ENCODE measurements around the gene PPM1E. TPM values are rescaled to one million over a fixed set of nuclear protein-coding genes. Genes with fewer than 3 reads are reported as not detected.

PPM1E gene
- total and polyA plus RNA-seq, 7 experiments from 2014 or later, result 0.07 TPM; not detected in 6

GRCh38 chr17:58870747-58871146, 115.1 kb downstream of the PPM1E start:
- no peaks in the 10 kb centered on the region for H3K9me3 ChIP-seq (ENCODE audit: control insufficient read depth in 2 of 3, low read length in 3 of 3)
- DNase-seq, result no peak
- no peaks in the 10 kb centered on the region for H3K36me3 ChIP-seq (ENCODE audit: control insufficient read depth in 2 of 3, insufficient read depth in 3 of 3, low read length in 3 of 3)
- no peak overlapping the region for H3K27ac Mint-ChIP-seq
- no peaks in the 10 kb centered on the region for H3K27me3 ChIP-seq (ENCODE audit: control insufficient read depth in 2 of 2, insufficient read depth in 2 of 2, low read length in 2 of 2)
- no peaks in the 10 kb centered on the region for H3K4me1 Mint-ChIP-seq
- ChIA-PET POLR2A (interaction anchor here (0.6 kb wide), 1 partner anchor 312 kb away, joined by 3 read pairs; no protein-coding TSS in a partner anchor), CTCF (no interaction called here)
- peaks cover 0 to 19% (median 4%) of the 10 kb centered on the region in 5 donors for H3K27me3 Mint-ChIP-seq
- H3K36me3 Mint-ChIP-seq, result no peaks in the 10 kb centered on the region
- no peak overlapping the region for H3K27ac ChIP-seq (ENCODE audit: low read depth, low read length)
- intact Hi-C loops (cut with micrococcal nuclease), result no loop called here
- no peaks in the 10 kb centered on the region for H3K9me3 Mint-ChIP-seq
- no peak overlapping the region for H3K4me3 Mint-ChIP-seq
- ATAC-seq, result no peak
- no peaks in the 10 kb centered on the region for H3K4me1 ChIP-seq (ENCODE audit: control insufficient read depth in 2 of 2, insufficient read depth in 2 of 2, low read length in 2 of 2)
- H3K4me3 ChIP-seq (ENCODE audit: low read length), result no peak overlapping the region

- Histone ChIP-seq H3K27me3 (ENCODE audit: control insufficient read depth in 2 of 2, insufficient read depth in 2 of 2, low read length in 2 of 2) (no peaks in the 10 kb centered on the region), H3K27ac (ENCODE audit: low read depth, low read length) (no peak overlapping the region), H3K36me3 (ENCODE audit: control insufficient read depth in 2 of 3, insufficient read depth in 3 of 3, low read length in 3 of 3) (no peaks in the 10 kb centered on the region), H3K4me3 (ENCODE audit: low read length) (no peak overlapping the region), H3K9me3 (ENCODE audit: control insufficient read depth in 2 of 3, low read length in 3 of 3) (no peaks in the 10 kb centered on the region), H3K4me1 (ENCODE audit: control insufficient read depth in 2 of 2, insufficient read depth in 2 of 2, low read length in 2 of 2) (no peaks in the 10 kb centered on the region)
- DNase-seq (no peak), ATAC-seq (no peak)
- Mint-ChIP-seq H3K27me3 (peaks cover 0 to 17% (median 0%) of the 10 kb centered on the region in 5 donors), H3K4me3 (no peak overlapping the region), H3K27ac (no peak overlapping the region), H3K9me3 (no peaks in the 10 kb centered on the region), H3K4me1 (no peaks in the 10 kb centered on the region), H3K36me3 (no peaks in the 10 kb centered on the region)
- ChIA-PET POLR2A (no interaction called here), CTCF (no interaction called here)
- intact Hi-C loops (cut with micrococcal nuclease), result no loop called here
Observed at GRCh38 chr17:58873926-58874325, 118.3 kb downstream of the PPM1E start.

GRCh38 chr17:58875261-58875660, 119.6 kb downstream of the PPM1E start:
- Mint-ChIP-seq H3K27ac (no peak overlapping the region), H3K27me3 (peaks cover 0 to 10% (median 0%) of the 10 kb centered on the region in 5 donors), H3K4me1 (no peaks in the 10 kb centered on the region), H3K9me3 (no peaks in the 10 kb centered on the region), H3K36me3 (no peaks in the 10 kb centered on the region), H3K4me3 (no peak overlapping the region)
- H3K4me1 ChIP-seq (ENCODE audit: control insufficient read depth in 2 of 2, insufficient read depth in 2 of 2, low read length in 2 of 2), result no peaks in the 10 kb centered on the region
- intact Hi-C loops (cut with micrococcal nuclease), result no loop called here
- ATAC-seq (no peak), DNase-seq (no peak)
- no peak overlapping the region for H3K27ac ChIP-seq (ENCODE audit: low read depth, low read length)
- no peaks in the 10 kb centered on the region for H3K9me3 ChIP-seq (ENCODE audit: control insufficient read depth in 2 of 3, low read length in 3 of 3)
- ChIA-PET CTCF (no interaction called here), POLR2A (no interaction called here)
- H3K27me3 ChIP-seq (ENCODE audit: control insufficient read depth in 2 of 2, insufficient read depth in 2 of 2, low read length in 2 of 2), result no peaks in the 10 kb centered on the region
- no peaks in the 10 kb centered on the region for H3K36me3 ChIP-seq (ENCODE audit: control insufficient read depth in 2 of 3, insufficient read depth in 3 of 3, low read length in 3 of 3)
- H3K4me3 ChIP-seq (ENCODE audit: low read length), result no peak overlapping the region

- H3K9me3 Mint-ChIP-seq, result peaks cover 0 to 1% (median 0%) of the 10 kb centered on the region in 11 donors
- no peaks in the 10 kb centered on the region for H3K4me1 ChIP-seq (ENCODE audit: control insufficient read depth in 2 of 2, insufficient read depth in 2 of 2, low read length in 2 of 2)
- DNase-seq (no peak), ATAC-seq (no peak)
- H3K36me3 ChIP-seq (ENCODE audit: control insufficient read depth in 2 of 3, insufficient read depth in 3 of 3, low read length in 3 of 3), result no peaks in the 10 kb centered on the region
- no peak overlapping the region for H3K27ac Mint-ChIP-seq
- H3K9me3 ChIP-seq (ENCODE audit: control insufficient read depth in 2 of 3, low read length in 3 of 3), result no peaks in the 10 kb centered on the region
- intact Hi-C loops (cut with micrococcal nuclease), result no loop called here
- H3K27me3 Mint-ChIP-seq, result peaks cover 21 to 32% (median 24%) of the 10 kb centered on the region in 5 donors
- no peak overlapping the region for H3K27ac ChIP-seq (ENCODE audit: low read depth, low read length)
- H3K4me1 Mint-ChIP-seq, result no peaks in the 10 kb centered on the region
- no peak overlapping the region for H3K4me3 ChIP-seq (ENCODE audit: low read length)
- CTCF ChIA-PET, result no interaction called here
- H3K36me3 Mint-ChIP-seq, result no peaks in the 10 kb centered on the region
- H3K27me3 ChIP-seq (ENCODE audit: control insufficient read depth in 2 of 2, insufficient read depth in 2 of 2, low read length in 2 of 2), result no peaks in the 10 kb centered on the region
- no peak overlapping the region for H3K4me3 Mint-ChIP-seq
- POLR2A ChIA-PET, result no interaction called here
Observed at GRCh38 chr17:58884161-58884560, 128.5 kb downstream of the PPM1E start.

GRCh38 chr17:58886514-58886913, 130.9 kb downstream of the PPM1E start:
- H3K9me3 ChIP-seq (ENCODE audit: control insufficient read depth in 2 of 3, low read length in 3 of 3), result no peaks in the 10 kb centered on the region
- CTCF ChIA-PET, result no interaction called here
- intact Hi-C loops (cut with micrococcal nuclease), result no loop called here
- no peaks in the 10 kb centered on the region for H3K36me3 ChIP-seq (ENCODE audit: control insufficient read depth in 2 of 3, insufficient read depth in 3 of 3, low read length in 3 of 3)
- no peaks in the 10 kb centered on the region for H3K36me3 Mint-ChIP-seq
- no peaks in the 10 kb centered on the region for H3K4me1 ChIP-seq (ENCODE audit: control insufficient read depth in 2 of 2, insufficient read depth in 2 of 2, low read length in 2 of 2)
- no peaks in the 10 kb centered on the region for H3K27me3 ChIP-seq (ENCODE audit: control insufficient read depth in 2 of 2, insufficient read depth in 2 of 2, low read length in 2 of 2)
- ATAC-seq (no peak), DNase-seq (no peak)
- H3K4me1 Mint-ChIP-seq, result no peaks in the 10 kb centered on the region
- H3K27me3 Mint-ChIP-seq, result peaks cover 19 to 35% (median 26%) of the 10 kb centered on the region in 5 donors
- no peak overlapping the region for H3K27ac ChIP-seq (ENCODE audit: low read depth, low read length)
- H3K4me3 ChIP-seq (ENCODE audit: low read length), result no peak overlapping the region
- H3K27ac Mint-ChIP-seq, result no peak overlapping the region
- peaks cover 0 to 14% (median 2%) of the 10 kb centered on the region in 11 donors for H3K9me3 Mint-ChIP-seq
- POLR2A ChIA-PET, result interaction anchor here (0.6 kb wide), 1 partner anchor 50 kb away, joined by 3 read pairs; no protein-coding TSS in a partner anchor
- no peak overlapping the region for H3K4me3 Mint-ChIP-seq

- Mint-ChIP-seq H3K27ac (no peak overlapping the region), H3K4me1 (no peaks in the 10 kb centered on the region), H3K36me3 (no peaks in the 10 kb centered on the region), H3K9me3 (peaks cover 0 to 14% (median 2%) of the 10 kb centered on the region in 11 donors), H3K27me3 (peaks cover 13 to 35% (median 33%) of the 10 kb centered on the region in 5 donors), H3K4me3 (no peak overlapping the region)
- intact Hi-C loops (cut with micrococcal nuclease), result no loop called here
- Histone ChIP-seq H3K36me3 (ENCODE audit: control insufficient read depth in 2 of 3, insufficient read depth in 3 of 3, low read length in 3 of 3) (no peaks in the 10 kb centered on the region), H3K4me3 (ENCODE audit: low read length) (no peak overlapping the region), H3K27ac (ENCODE audit: low read depth, low read length) (no peak overlapping the region), H3K4me1 (ENCODE audit: control insufficient read depth in 2 of 2, insufficient read depth in 2 of 2, low read length in 2 of 2) (no peaks in the 10 kb centered on the region), H3K9me3 (ENCODE audit: control insufficient read depth in 2 of 3, low read length in 3 of 3) (no peaks in the 10 kb centered on the region), H3K27me3 (ENCODE audit: control insufficient read depth in 2 of 2, insufficient read depth in 2 of 2, low read length in 2 of 2) (no peaks in the 10 kb centered on the region)
- no peak for DNase-seq
- CTCF ChIA-PET, result no interaction called here
- ATAC-seq, result no peak
- POLR2A ChIA-PET, result no interaction called here
Observed at GRCh38 chr17:58889928-58890327, 134.3 kb downstream of the PPM1E start.

- ChIA-PET CTCF (no interaction called here), POLR2A (no interaction called here)
- no peaks in the 10 kb centered on the region for H3K4me1 Mint-ChIP-seq
- peaks cover 0 to 13% (median 8%) of the 10 kb centered on the region in 5 donors for H3K27me3 Mint-ChIP-seq
- peaks cover 0 to 8% (median 2%) of the 10 kb centered on the region in 11 donors for H3K9me3 Mint-ChIP-seq
- H3K27ac ChIP-seq (ENCODE audit: low read depth, low read length), result no peak overlapping the region
- H3K36me3 ChIP-seq (ENCODE audit: control insufficient read depth in 2 of 3, insufficient read depth in 3 of 3, low read length in 3 of 3), result no peaks in the 10 kb centered on the region
- H3K4me1 ChIP-seq (ENCODE audit: control insufficient read depth in 2 of 2, insufficient read depth in 2 of 2, low read length in 2 of 2), result no peaks in the 10 kb centered on the region
- H3K4me3 Mint-ChIP-seq, result no peak overlapping the region
- intact Hi-C loops (cut with micrococcal nuclease), result no loop called here
- H3K9me3 ChIP-seq (ENCODE audit: control insufficient read depth in 2 of 3, low read length in 3 of 3), result no peaks in the 10 kb centered on the region
- no peak overlapping the region for H3K27ac Mint-ChIP-seq
- no peaks in the 10 kb centered on the region for H3K27me3 ChIP-seq (ENCODE audit: control insufficient read depth in 2 of 2, insufficient read depth in 2 of 2, low read length in 2 of 2)
- H3K4me3 ChIP-seq (ENCODE audit: low read length), result no peak overlapping the region
- DNase-seq, result no peak
- no peaks in the 10 kb centered on the region for H3K36me3 Mint-ChIP-seq
- no peak for ATAC-seq
Observed at GRCh38 chr17:58899191-58899590, 143.5 kb downstream of the PPM1E start.
